ENCODE data around the gene SAP30L. TPM values are rescaled to one million over a fixed set of nuclear protein-coding genes. Genes with fewer than 3 reads are reported as not detected.

The SAP30L gene
- total and polyA plus RNA-seq, 2 of the 13 experiments (the other 11 are each of a cell fraction or from before 2014, with no cell fraction given): 27.9 to 37.2 TPM

DNA sequence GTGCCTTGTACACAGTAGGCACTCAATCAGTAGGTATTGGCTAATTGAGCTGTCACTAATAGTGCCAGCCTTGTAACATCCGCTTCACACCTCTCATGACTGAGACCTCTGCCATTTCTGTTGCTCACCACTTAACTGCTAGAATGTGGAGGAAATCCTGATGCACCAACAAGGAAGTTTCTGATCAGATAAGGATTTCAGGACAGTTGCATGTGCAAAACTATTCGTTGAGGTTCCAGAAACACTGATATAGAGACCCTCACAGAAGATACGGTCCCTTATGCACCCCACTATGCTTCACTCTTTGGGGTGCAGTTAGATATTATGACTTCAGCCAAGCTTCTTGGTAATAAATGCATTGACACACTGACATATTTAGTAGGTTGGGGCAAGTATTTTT lies 10.7 kb downstream of the SAP30L start:
- FAIRE-seq (no peak), ATAC-seq (no peak), DNase-seq (ENCODE audit: low spot score) (no peak)
- Histone ChIP-seq H3K36me3 (replicated peaks in 1 of 2; ENCODE audit: control insufficient read depth in 1 of 2, insufficient read depth in 2 of 2, low read length in 2 of 2) (peaks cover 11 to 36% of the 10 kb centered on the region in 2 experiments), H4K20me1 (ENCODE audit: insufficient read depth, low read length) (no peaks in the 10 kb centered on the region; the same call in 1 of the 2 replicates), H3K9me3 (ENCODE audit: low read length) (no peaks in the 10 kb centered on the region), H3K4me2 (ENCODE audit: low read depth, low read length) (no peak overlapping the region), H3K27ac (ENCODE audit: extremely low read length, insufficient read depth, low read length) (no peak overlapping the region), H3K79me2 (ENCODE audit: insufficient read depth, low read length) (no peaks in the 10 kb centered on the region), H2AFZ (ENCODE audit: low read length) (no peak overlapping the region), H3K9ac (ENCODE audit: insufficient read depth, low read depth, low read length) (no peak overlapping the region), H3K4me3 (replicated peaks in 1 of 3; ENCODE audit: insufficient read depth in 1 of 3, low read depth in 2 of 3, low read length in 3 of 3) (no peak overlapping the region), H3K27me3 (ENCODE audit: control insufficient read depth in 1 of 2, insufficient read depth in 2 of 2, low read length in 2 of 2) (no peaks in the 10 kb centered on the region), H3K4me1 (ENCODE audit: insufficient read depth, low read length) (peaks cover 13% of the 10 kb centered on the region; the same call in 1 of the 2 replicates)
- no TSS peak for BruUV-seq (replicated peaks)
- intact Hi-C loops (cut with micrococcal nuclease; ENCODE audit: unreplicated experiment): no loop called here
- POLR2A ChIA-PET: no interaction called here
- in situ Hi-C loops (cut with HindIII; ENCODE audit: extremely low pct_ligation_motif_present, low pct_unique_long_range_greater_than_20kb): no loop called here
- 95% methylated on average over 3 of the region's 3 CpGs for WGBS (ENCODE audit: low lambda C conversion rate)
- CTCF ChIA-PET (ENCODE audit: low intra/inter-chr PET ratio, low total read pairs): no interaction called here
- TF ChIP-seq, protein P1, sequence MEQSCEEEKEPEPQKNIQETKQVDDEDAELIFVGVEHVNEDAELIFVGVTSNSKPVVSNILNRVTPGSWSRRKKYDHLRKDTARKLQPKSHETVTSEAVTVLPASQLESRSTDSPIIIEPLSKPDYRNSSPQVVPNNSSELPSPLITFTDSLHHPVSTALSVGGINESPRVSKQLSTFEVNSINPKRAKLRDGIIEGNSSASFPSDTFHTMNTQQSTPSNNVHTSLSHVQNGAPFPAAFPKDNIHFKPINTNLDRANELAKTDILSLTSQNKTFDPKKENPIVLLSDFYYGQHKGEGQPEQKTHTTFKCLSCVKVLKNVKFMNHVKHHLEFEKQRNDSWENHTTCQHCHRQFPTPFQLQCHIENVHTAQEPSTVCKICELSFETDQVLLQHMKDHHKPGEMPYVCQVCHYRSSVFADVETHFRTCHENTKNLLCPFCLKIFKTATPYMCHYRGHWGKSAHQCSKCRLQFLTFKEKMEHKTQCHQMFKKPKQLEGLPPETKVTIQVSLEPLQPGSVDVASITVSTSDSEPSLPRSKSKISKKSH (CRISPR knock-in tag; IDR thresholded peaks at IDR 0.05; ENCODE audit: borderline replicate concordance): no peak
- TF ChIP-seq, protein P2, sequence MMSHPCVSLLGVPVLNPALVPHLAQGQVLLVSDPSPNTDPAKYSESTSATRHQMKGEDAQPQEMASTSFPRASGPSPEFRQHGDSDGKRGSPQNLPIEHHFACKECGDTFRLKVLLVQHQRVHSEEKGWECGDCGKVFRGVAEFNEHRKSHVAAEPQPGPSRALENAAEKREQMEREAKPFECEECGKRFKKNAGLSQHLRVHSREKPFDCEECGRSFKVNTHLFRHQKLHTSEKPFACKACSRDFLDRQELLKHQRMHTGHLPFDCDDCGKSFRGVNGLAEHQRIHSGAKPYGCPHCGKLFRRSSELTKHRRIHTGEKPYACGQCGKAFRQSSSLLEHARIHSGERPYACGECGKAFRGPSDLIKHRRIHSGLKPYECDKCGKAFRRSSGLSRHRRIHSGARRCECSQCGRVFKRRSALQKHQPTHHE (CRISPR knock-in tag; IDR thresholded peaks at IDR 0.05; ENCODE audit: borderline replicate concordance): no peak
- TF ChIP-seq, protein P3, sequence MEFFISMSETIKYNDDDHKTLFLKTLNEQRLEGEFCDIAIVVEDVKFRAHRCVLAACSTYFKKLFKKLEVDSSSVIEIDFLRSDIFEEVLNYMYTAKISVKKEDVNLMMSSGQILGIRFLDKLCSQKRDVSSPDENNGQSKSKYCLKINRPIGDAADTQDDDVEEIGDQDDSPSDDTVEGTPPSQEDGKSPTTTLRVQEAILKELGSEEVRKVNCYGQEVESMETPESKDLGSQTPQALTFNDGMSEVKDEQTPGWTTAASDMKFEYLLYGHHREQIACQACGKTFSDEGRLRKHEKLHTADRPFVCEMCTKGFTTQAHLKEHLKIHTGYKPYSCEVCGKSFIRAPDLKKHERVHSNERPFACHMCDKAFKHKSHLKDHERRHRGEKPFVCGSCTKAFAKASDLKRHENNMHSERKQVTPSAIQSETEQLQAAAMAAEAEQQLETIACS (CRISPR knock-in tag; IDR thresholded peaks at IDR 0.05): no peak
- no peak for TF ChIP-seq ZFP37 (CRISPR knock-in tag; IDR thresholded peaks at IDR 0.05; ENCODE audit: borderline replicate concordance)
- TF ChIP-seq BORCS8-MEF2B (CRISPR knock-in tag; IDR thresholded peaks at IDR 0.05): no peak
- no peak for TF ChIP-seq XRCC5 (optimal IDR thresholded peaks at IDR 0.05; ENCODE audit: low read length)
- no peak for TF ChIP-seq ZNF468 (CRISPR knock-in tag; IDR thresholded peaks at IDR 0.05)
